SK-N-SH (cell line): ENCODE results near the gene ZNF646.

Source experiments
- CTCF ChIP-seq: fragments of 200-600 bp; sonication (generic); IDR thresholded peaks from 2 replicates; pipeline ENCODE4 v1.6.1; 2017; ENCODE audit warnings: antibody characterized with exemption, mild to moderate bottlenecking, moderate library complexity
- RAD21 ChIP-seq: IDR thresholded peaks from 2 replicates; pipeline ENCODE4 v1.6.1; 2012; ENCODE audit warnings: mild to moderate bottlenecking, low read length
- TCF12 ChIP-seq: IDR thresholded peaks from 2 replicates; pipeline ENCODE4 v1.4.0; 2012

GRCh38 chr16:31050280-31051030 lies 23.8 kb upstream of the ZNF646 start:
- no peak for TF ChIP-seq TCF12
- no peak for TF ChIP-seq CTCF
- no peak for TF ChIP-seq RAD21
